ENCODE measurements around the gene SLCO2A1.

GRCh38 chr3:134033315-134033996, 3.7 kb upstream of the SLCO2A1 start:
- TF ChIP-seq EZH2 (IDR thresholded peaks at IDR 0.05; ENCODE audit: low read length, missing control alignments) (no peak), CTCF (conservative IDR thresholded peaks at IDR 0.05 in 1 of 2, IDR thresholded peaks at IDR 0.05 in 1 of 2; ENCODE audit: low read depth in 1 of 2, low read length in 2 of 2) (no peak)

Measured in fibroblast of lung (primary cell).